Activated CD8-positive, alpha-beta T cell treated with anti-CD3 and anti-CD28 coated beads, Interleukin-2, amount 10 ng/mL, durations not matched to agents 7 days and 5 days (primary cell): Measurements from ENCODE around the gene GLG1. TPM values are rescaled to one million over a fixed set of nuclear protein-coding genes. Genes with fewer than 3 reads are reported as not detected.

ENCODE experiments used
- ATAC-seq: fragments of 150-1000 bp; cut with Tn5 transposase; one replicate; pipeline ENCODE4 v1.10.0; 2021; ENCODE audit warnings: moderate library complexity
- CTCF ChIA-PET: fragments of 350-600 bp; sonication (Branson Sonifier 250); formaldehyde crosslinking; loops from one replicate; lab custom pipeline; 2021; ENCODE audit warnings: antibody characterized with exemption; lab: Charles Lee
- POLR2A ChIA-PET: fragments of 350-600 bp; sonication (Branson Sonifier 250); formaldehyde crosslinking; loops from one replicate; lab custom pipeline; 2021; ENCODE audit warnings: antibody characterized with exemption; lab: Charles Lee
- DNase-seq: peaks from one replicate; pipeline ENCODE4 v3.0.0-alpha.2; 2020
- H3K27ac Mint-ChIP-seq: one replicate; pipeline ENCODE4 v1.8.0; 2021; ENCODE audit warnings: mild to moderate bottlenecking, mixed read lengths
- H3K27me3 Mint-ChIP-seq: one replicate; pipeline ENCODE4 v1.8.0; 2021; ENCODE audit warnings: low read depth, mixed read lengths
- H3K36me3 Mint-ChIP-seq: one replicate; pipeline ENCODE4 v1.8.0; 2021; ENCODE audit warnings: low read depth, mixed read lengths
- H3K4me1 Mint-ChIP-seq: one replicate; pipeline ENCODE4 v1.8.0; 2021; ENCODE audit warnings: low read depth, mixed read lengths
- H3K4me3 Mint-ChIP-seq: one replicate; pipeline ENCODE4 v1.8.0; 2021; ENCODE audit warnings: mild to moderate bottlenecking, mixed read lengths
- H3K9me3 Mint-ChIP-seq: one replicate; pipeline ENCODE4 v1.8.0; 2022; ENCODE audit warnings: mixed read lengths; ENCODE audit not compliant: insufficient read depth
- total RNA-seq, 2 experiments: library from RNA; stranded (reverse); gene quantifications; one replicate each; pipeline ENCODE4 v1.2.3, GENCODE V29; 2021

GLG1 gene
- total RNA-seq, 2 experiments from 2014 or later: 110 to 112 TPM

DNA sequence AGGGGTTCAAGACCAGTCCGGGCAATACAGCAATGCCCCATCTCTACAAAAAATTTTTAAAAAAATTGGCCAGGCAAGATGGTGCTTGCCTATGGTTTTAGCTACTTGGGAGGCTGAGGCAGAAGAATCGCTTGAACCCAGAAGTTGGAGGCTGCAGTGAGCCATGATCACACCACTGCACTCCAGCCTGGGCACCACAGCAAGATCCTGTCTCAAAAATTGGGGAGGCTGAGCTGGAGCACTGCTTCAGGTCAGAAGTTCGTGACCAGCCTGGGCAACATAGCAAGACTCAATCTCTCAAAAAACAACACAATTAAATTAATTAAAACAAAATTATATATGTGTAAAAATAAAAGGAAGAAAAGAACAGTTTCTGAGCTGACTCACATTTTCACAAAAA, 110.9 kb downstream of the GLG1 start:
- no peak overlapping the region for H3K27ac Mint-ChIP-seq
- DNase-seq (no peak), ATAC-seq (no peak)
- H3K36me3 Mint-ChIP-seq: peaks cover 25% of the 10 kb centered on the region
- no peak overlapping the region for H3K4me3 Mint-ChIP-seq
- H3K27me3 Mint-ChIP-seq: no peaks in the 10 kb centered on the region
- CTCF ChIA-PET: no interaction called here
- POLR2A ChIA-PET: no interaction called here
- H3K9me3 Mint-ChIP-seq: no peaks in the 10 kb centered on the region
- peaks cover 4% of the 10 kb centered on the region for H3K4me1 Mint-ChIP-seq

DNA sequence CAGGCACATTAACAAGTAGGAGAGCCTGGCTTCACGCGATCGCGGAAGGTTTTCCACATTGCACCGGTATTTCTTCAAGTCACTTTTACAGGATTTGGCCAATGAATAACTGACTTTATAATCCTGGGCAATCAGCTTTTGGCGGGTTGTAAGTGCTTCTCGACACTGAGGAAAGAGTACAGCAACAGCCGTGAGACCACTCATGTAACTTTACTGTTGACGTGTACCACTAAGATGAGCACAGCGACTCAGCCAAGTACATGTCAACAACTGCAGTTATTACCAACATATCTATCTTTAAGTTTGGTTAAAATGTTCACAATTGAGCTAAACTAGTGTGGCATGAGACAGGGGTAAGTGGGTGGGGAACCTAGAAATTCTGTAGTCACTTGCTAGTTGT, 113.9 kb downstream of the GLG1 start:
- CTCF ChIA-PET: interaction anchor here (0.9 to 1.3 kb wide), 2 partner anchors 54 to 130 kb away, joined by 3 read pairs; no protein-coding TSS in a partner anchor
- POLR2A ChIA-PET: no interaction called here
- peaks cover 4% of the 10 kb centered on the region for H3K4me1 Mint-ChIP-seq

DNA sequence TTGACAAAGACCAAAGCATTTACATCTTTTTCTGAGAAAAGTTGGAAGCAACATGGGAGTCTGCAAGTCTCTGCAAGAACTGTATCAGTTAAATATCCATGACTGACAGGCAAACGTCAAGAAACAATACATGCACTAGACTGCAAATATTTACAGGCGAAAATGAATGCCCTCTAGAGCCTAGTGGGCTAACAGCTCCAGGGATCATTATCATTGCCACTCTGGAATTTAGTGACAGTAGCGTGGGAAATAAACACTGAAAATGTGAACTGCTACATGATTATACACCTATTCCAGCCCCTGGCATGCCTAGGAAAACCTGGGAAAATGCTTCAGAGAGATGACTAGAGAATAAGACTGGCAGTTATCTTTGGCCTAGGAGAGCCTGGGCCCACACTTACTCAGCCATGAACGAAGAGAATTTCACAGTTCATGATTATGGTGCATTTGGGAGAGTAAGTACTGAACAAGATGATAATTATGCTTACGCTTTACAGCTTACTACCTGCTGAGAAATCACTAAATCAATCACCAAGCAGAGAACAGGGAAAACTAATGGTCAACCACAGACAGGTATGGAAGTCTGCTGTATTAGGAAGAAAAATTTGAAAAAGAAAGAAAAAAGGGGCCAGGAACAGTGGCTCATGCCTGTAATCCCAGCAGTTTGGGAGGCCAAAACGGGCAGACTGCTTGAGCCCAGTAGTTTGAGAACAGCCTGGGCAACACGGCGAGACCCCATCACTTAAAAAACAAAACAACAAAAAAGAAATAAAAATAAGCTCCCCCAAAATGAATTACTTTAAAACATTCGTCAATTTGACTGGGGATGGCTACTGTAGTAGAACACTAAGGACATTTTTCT, 119.0 kb downstream of the GLG1 start:
- peaks cover 54% of the 10 kb centered on the region for H3K36me3 Mint-ChIP-seq
- H3K27ac Mint-ChIP-seq: peak overlapping the region; percentile 7
- ATAC-seq (no peak), DNase-seq (no peak)
- ChIA-PET CTCF (interaction anchor here (0.6 to 1.2 kb wide), 2 partner anchors 16 to 20 kb away, joined by 3 read pairs; no protein-coding TSS in a partner anchor), POLR2A (no interaction called here)
- no peaks in the 10 kb centered on the region for H3K9me3 Mint-ChIP-seq
- peaks cover 2% of the 10 kb centered on the region for H3K4me1 Mint-ChIP-seq
- no peaks in the 10 kb centered on the region for H3K27me3 Mint-ChIP-seq
- H3K4me3 Mint-ChIP-seq: no peak overlapping the region

More for the DNA sequence above, 113.9 kb downstream of the GLG1 start:
- DNase-seq (no peak), ATAC-seq (no peak)
- Mint-ChIP-seq H3K4me3 (no peak overlapping the region), H3K36me3 (peaks cover 43% of the 10 kb centered on the region), H3K27ac (no peak overlapping the region), H3K9me3 (no peaks in the 10 kb centered on the region), H3K27me3 (no peaks in the 10 kb centered on the region)

DNA sequence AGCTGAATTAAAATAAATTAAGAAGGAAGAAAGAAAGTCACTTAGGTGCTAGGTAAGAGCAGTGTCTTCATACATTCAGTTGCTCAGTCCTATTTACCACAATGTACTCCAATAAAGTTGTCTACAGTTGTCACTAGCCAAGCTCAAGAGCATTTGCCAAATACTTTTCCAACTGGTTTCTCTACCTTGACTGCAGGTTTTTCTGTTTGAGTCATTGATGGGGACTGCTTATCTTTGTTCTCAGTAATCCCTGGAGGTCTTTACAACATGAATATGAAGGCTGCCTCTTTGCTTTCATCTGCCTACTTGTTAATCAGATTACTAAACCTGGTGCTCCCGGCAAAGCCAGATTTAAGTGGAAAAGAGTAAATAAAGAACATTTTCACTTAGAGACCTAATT, 121.0 kb downstream of the GLG1 start:
- CTCF ChIA-PET: no interaction called here
- no peaks in the 10 kb centered on the region for H3K9me3 Mint-ChIP-seq
- ATAC-seq (no peak), DNase-seq (no peak)
- H3K4me3 Mint-ChIP-seq: no peak overlapping the region
- POLR2A ChIA-PET: no interaction called here
- peaks cover 53% of the 10 kb centered on the region for H3K36me3 Mint-ChIP-seq
- peaks cover 2% of the 10 kb centered on the region for H3K4me1 Mint-ChIP-seq
- H3K27me3 Mint-ChIP-seq: no peaks in the 10 kb centered on the region
- H3K27ac Mint-ChIP-seq: no peak overlapping the region

DNA sequence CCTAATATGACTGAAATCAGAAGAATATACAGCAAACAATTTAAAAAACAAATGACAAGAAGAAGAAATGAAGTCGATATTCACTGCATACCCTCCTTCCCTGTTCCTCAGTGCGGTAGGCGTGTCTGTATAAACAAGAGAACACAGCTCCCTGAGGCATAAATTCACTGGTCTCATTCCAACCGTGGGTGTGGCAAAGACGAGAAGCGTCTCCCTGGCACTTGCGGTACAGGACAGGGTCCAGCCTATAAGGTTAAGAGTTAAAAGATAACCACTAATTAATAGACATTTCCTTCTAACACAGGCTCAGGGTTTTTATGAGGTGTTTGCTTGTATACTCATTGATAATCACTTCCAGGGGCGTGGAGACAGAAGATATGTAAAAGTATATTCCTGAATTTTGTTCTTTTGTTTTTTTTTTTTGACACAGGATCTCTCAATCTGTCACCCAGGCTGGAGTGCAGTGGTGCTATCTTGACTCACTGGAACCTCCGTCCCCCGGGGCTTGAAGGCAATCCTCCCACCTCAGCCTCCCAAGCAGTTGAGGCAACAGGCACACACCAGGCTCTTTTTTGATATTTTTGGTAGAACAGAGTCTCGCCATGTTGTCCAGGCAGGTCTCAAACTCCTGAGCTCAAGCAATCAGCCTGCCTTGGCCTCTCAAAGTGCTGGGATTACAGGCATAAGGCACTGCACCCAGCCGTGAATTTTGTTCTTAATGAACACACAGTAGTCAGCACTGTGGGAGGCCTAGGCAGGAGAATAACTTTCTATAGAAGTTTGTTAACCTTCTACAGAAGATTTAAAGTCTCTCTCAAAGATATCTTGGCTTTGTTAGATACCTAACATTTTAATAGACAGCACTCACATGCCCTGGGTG, 126.5 kb downstream of the GLG1 start:
- DNase-seq (no peak), ATAC-seq (no peak)
- CTCF ChIA-PET: interaction anchor here (0.9 kb wide), 1 partner anchor 142 kb away, joined by 3 read pairs; no protein-coding TSS in a partner anchor
- Mint-ChIP-seq H3K9me3 (no peaks in the 10 kb centered on the region), H3K27me3 (no peaks in the 10 kb centered on the region), H3K4me3 (no peak overlapping the region), H3K36me3 (peaks cover 55% of the 10 kb centered on the region), H3K27ac (peak overlapping the region; percentile 18), H3K4me1 (peaks cover 2% of the 10 kb centered on the region)
- POLR2A ChIA-PET: interaction anchor here (0.6 to 0.7 kb wide), 2 partner anchors 106 to 187 kb away, joined by 3 read pairs; no protein-coding TSS in a partner anchor

DNA sequence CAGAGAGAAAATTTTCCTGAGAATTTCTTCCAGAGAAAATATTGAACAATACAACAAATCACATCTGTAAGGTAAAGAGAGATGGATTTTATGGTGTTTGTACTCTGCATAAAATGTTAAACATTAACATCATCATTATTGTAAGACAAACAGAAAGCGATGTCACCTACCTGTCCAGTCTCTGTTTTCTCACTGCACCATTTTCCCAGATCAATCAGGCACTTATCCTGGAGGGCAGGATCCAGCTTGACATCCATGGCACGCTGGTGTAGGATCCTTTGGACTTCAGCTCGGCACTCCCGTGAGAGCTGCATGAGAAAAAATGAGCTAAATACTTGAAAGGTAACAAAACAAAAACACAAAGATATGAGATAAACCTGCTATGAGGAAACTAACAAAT, 129.7 kb downstream of the GLG1 start:
- peaks cover 59% of the 10 kb centered on the region for H3K36me3 Mint-ChIP-seq
- ChIA-PET CTCF (interaction anchor here (1.4 kb wide), 1 partner anchor 146 kb away, joined by 5 read pairs; no protein-coding TSS in a partner anchor), POLR2A (no interaction called here)
- H3K4me1 Mint-ChIP-seq: no peaks in the 10 kb centered on the region
- DNase-seq (no peak), ATAC-seq (no peak)
- no peaks in the 10 kb centered on the region for H3K9me3 Mint-ChIP-seq
- H3K4me3 Mint-ChIP-seq: no peak overlapping the region
- no peaks in the 10 kb centered on the region for H3K27me3 Mint-ChIP-seq
- no peak overlapping the region for H3K27ac Mint-ChIP-seq

DNA sequence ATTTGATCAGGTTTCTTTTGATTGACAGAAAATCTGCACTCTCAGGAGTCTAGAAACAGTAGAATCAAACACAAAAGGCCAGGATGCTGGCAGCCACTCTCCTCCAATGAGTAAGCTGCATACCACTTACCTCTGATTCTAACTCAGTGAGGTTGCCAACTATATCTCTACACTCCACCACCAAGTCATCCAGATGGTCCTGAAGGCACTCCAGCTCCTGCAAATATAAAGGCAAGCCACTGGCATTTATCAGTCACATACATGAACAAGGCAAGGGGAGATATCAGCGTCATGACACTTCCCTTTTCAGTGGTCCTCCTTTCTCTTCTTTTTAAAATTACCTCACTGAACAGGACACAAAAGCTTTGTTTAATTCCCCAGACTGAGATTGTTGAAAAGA, 132.5 kb downstream of the GLG1 start:
- ATAC-seq: no peak
- CTCF ChIA-PET: no interaction called here
- POLR2A ChIA-PET: interaction anchor here (0.6 kb wide), 1 partner anchor 139 kb away, joined by 4 read pairs; no protein-coding TSS in a partner anchor
- Mint-ChIP-seq H3K9me3 (no peaks in the 10 kb centered on the region), H3K36me3 (peaks cover 69% of the 10 kb centered on the region), H3K4me1 (no peaks in the 10 kb centered on the region), H3K4me3 (no peak overlapping the region), H3K27me3 (no peaks in the 10 kb centered on the region), H3K27ac (no peak overlapping the region)
- DNase-seq: no peak

DNA sequence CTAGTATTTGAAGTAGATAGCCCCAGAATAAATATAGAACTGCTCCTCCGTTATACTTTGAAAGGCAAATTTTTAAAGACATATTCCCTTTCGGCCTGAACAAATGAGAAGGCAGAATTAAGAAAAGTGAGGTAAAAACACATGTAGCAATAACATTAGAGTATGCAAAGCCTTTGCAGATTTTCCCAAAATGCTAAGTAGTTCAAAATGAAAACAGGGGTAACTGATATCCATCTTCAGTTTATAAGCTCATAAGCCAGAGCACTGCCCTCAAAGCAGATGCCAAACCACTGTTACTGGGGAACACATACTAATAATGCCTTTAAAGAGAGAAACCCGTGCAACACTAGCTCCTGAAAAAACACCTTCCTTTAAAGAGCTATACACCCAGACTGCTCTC, 134.4 kb downstream of the GLG1 start:
- H3K36me3 Mint-ChIP-seq: peaks cover 75% of the 10 kb centered on the region
- no peaks in the 10 kb centered on the region for H3K27me3 Mint-ChIP-seq
- DNase-seq (no peak), ATAC-seq (no peak)
- no peak overlapping the region for H3K4me3 Mint-ChIP-seq
- CTCF ChIA-PET: interaction anchor here (0.5 to 1.1 kb wide), 2 partner anchors 229 to 1065 kb away, joined by 3 read pairs; no protein-coding TSS in a partner anchor
- H3K9me3 Mint-ChIP-seq: no peaks in the 10 kb centered on the region
- H3K27ac Mint-ChIP-seq: no peak overlapping the region
- H3K4me1 Mint-ChIP-seq: peaks cover 4% of the 10 kb centered on the region
- POLR2A ChIA-PET: interaction anchor here (1.3 kb wide), 1 partner anchor 10 kb away, joined by 4 read pairs; no protein-coding TSS in a partner anchor

DNA sequence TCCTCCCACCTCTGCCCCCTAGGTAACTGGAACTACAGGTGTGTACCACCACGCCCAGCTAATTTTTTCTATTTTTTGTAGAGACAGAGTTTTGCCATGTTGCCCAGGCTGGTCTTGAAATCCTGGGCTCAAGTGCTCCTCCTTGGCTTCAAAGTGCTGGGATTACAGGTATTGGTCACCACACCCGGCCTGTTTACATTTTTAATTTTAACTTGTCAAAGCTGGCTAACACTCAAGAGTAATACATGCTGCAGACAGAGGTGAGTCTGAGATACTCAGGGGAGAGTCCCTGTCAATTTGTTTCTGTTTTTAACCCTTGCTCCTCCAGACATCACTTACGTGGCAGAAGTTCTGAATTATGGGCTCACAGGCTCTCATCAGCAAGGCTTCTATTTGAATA, 134.9 kb downstream of the GLG1 start:
- Mint-ChIP-seq H3K9me3 (no peaks in the 10 kb centered on the region), H3K27ac (no peak overlapping the region), H3K4me1 (peaks cover 9% of the 10 kb centered on the region), H3K27me3 (no peaks in the 10 kb centered on the region), H3K36me3 (peaks cover 75% of the 10 kb centered on the region), H3K4me3 (no peak overlapping the region)
- POLR2A ChIA-PET: no interaction called here
- DNase-seq (no peak), ATAC-seq (no peak)
- CTCF ChIA-PET: no interaction called here

DNA sequence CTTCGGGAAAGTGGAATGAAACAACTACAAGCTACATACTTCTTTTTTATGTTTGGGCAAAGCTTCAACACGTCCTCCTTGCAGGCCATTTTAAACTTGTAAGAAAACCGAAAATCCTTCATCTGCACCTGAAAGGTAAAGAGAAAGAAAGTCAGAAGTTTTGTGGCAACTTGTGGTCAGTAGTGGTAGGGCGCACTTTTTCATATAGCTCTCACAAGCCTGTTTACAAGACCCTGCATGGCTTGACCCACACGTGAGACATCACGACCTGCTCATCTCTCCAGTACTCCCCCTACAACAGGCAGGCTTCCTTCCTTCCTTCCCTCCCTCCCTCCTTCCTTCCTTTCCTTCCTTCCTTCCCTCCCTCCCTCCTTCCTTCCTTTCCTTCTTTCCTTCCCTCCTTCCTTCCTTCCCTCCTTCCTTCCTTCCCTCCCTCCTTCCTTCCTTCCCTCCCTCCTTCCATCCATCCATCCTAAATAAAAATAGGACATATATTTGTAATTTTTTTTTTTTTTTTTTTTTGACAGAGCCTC, 136.9 kb downstream of the GLG1 start:
- Mint-ChIP-seq H3K36me3 (peaks cover 78% of the 10 kb centered on the region), H3K27ac (peak overlapping the region; percentile 30), H3K9me3 (no peaks in the 10 kb centered on the region), H3K4me3 (no peak overlapping the region), H3K4me1 (peaks cover 24% of the 10 kb centered on the region), H3K27me3 (no peaks in the 10 kb centered on the region)
- ATAC-seq: no peak
- no peak for DNase-seq
- CTCF ChIA-PET: interaction anchor here (1.0 to 1.1 kb wide), 2 partner anchors 170 to 197 kb away, joined by 3 read pairs; partner anchors contain the start of gene RFWD3
- POLR2A ChIA-PET: interaction anchor here (0.8 kb wide), 1 partner anchor 132 kb away, joined by 3 read pairs; no protein-coding TSS in a partner anchor
